HG03108 (cell line): ENCODE measurements around the gene VRK3.

Experiments used
- ATAC-seq: cut with Tn5 transposase; IDR thresholded peaks from one replicate; pipeline ENCODE4 v1.9.1; 2021; ENCODE audit warnings: moderate library complexity; ENCODE audit not compliant: unreplicated experiment

The VRK3 gene

DNA sequence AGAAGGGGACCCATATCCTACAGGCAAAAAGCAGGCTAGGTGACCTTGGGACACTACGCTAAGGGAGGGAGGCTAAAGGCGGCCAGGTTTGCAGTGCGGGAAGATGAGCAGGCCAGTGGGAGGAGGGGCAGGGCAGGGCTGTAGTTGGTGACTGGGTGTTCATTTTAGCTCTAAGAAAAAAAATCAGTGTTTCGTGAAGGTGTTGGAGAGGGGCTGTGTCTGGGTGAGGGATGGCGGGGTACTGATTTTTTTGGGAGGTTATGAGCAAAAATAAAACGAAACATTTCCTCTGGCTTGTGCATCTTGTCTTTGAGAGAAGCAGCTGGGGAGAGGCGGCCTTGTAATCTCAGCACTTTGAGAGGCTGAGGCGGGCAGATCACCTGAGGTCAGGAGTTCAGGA, 91.5 kb downstream of the VRK3 start:
- ATAC-seq, result no peak

DNA sequence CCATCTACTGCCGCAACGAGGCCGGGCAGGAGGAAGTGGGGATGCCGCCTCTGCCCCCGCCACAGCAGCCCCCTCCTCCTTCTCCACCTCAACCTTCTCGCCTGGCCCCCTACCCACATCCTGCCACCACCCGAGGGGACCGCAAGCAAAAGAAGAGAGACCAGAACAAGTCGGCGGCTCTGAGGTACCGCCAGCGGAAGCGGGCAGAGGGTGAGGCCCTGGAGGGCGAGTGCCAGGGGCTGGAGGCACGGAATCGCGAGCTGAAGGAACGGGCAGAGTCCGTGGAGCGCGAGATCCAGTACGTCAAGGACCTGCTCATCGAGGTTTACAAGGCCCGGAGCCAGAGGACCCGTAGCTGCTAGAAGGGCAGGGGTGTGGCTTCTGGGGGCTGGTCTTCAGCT, 92.4 kb downstream of the VRK3 start:
- ATAC-seq, result no peak

DNA sequence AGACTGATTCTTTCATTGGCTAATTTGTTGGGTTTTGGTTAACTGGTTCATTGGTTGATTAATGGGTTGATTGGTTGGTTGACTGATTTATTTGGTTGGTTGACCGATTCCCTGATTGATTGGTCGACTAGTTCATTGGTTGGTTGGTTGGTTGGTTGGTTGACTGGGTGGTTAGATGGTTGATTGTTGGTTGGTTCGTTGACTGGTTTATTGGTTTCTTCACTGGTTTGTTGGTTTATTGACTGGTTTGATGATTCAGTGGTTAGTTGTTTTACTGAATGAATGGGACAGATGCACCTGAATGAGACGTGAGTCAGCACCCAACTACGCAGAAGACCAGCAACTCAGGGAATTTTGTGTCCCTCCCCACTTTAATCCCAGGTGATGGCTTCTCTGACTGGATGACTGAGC, 93.1 kb downstream of the VRK3 start:
- no peak for ATAC-seq

DNA sequence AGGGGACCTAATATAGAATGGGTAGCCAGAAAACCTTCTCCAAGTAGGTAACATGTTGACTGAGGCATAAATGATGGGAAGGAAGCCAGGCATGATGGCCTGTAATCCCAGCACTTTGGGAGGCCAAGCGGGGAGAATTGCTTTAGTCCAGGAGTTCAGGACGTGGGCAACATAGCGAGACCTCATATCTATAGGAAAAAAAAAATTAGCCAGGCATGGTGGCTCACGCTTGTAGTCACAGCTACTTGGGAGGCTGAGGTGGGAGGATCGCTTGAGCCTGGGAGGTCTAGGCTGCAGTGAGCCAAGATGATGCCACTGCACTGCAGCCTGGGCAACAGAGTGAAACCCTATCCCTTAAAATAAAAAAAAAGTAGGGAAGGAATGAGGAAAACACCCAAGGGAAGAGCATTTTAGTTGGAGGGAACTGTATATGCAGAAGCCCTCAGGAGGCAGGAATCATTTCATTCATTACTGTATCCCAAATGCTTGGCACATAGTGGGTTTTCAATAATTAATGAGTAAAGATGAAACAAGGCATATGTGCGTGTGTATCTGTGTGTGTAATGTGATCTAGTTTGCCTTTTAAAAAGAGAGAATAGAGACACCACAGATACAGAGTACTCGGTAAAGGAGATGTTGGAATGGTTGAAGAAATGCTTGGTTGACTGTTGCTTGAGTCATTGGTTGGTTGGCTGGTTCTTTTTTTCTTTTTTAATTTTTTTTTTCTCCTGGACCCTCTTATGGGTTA, 93.7 kb downstream of the VRK3 start:
- no peak for ATAC-seq

DNA sequence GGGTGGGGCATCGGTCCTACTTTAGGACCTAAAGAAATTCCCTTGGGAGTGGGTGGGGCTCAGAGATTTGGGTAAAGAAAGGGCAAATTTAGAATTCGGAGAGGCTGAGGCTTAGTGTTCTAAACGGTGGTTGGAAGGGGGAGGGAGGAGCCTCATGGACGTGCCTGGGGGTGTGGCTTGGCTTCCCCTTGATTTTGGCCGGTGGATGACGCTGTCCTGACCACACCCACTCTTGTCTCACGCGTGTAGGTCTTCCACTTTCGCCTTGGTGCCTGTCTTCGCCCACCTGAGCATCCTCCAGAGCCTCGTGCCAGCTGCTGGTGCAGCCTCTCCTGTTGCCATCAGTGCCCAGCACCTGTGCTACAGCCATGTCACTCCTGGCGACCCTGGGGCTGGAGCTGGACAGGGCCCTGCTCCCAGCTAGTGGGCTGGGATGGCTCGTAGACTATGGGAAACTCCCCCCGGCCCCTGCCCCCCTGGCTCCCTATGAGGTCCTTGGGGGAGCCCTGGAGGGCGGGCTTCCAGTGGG, 94.6 kb downstream of the VRK3 start:
- no peak for ATAC-seq

DNA sequence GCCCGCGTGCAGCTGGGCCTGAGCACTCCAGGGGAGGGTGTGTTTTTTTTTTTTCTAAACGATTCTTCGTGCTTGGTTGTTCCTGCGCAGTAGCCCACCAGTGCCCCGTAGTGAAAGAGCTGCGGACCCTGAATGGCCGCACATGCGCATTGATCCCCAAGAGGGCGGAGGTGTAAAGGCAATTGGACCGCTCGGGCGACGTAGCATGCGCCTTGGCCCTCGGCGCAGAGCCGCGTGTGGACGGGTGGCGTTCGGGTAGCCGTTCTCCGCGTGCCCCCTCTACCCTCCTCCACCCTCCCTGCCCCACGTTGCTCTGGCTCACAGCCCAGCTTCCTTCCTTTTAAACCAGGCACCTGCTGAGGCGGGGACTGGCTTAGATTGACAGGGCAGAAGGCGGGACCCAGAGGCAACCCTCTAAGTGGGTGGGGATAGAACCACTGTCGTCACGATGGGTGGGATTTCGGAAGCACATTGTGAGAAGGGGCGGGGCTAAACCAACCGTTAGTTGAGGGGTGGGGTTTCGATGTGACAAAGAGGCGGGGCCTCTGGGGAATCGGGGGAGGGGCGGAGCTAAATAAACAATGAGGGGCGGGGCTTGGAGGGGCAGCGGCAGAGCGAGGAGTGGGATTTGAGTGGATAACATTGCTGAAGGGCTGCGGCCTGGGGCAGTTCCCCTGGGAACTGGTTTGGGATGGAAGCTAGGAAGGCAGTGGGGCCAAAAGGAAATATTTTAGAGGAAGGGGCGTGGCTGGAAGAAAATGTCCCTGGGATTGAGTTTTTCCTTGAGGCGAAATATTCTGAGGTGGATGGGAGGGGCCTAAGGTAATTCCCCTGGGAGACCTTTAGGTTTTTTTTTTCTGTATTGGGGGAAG, 95.3 kb downstream of the VRK3 start:
- ATAC-seq, result peak; percentile 56

DNA sequence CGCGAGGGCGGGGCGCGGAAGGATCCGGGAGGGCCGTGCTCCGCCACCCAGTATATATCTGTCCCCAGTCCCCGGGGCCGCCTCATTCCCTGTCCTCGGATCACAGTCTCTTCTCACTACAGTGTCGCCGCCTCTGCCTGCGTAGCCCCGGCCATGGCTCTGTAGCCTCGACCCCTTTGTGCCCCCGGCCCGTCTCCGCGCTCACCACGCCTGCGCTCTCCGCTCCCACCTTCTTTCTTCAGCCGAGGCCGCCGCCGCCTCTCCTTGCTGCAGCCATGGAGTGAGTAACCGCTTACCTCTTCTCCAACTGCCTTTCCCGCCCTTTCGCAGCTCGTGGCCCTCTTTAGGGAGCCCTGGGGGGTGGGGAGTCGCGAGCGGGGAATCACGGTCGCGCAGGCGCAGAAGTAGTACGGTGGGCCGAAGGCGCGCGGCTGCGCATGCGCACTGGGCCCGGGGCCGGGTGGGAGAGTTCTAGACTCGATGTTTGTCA, 96.0 kb downstream of the VRK3 start, which contains the start of the genes ATF5 and NUP62:
TSS of gene ATF5 (plus strand) at position 85 of the 490 bp plus-strand sequence. CDS start 1,646 bp downstream, outside the sequence.
TSS of gene NUP62 (minus strand) at position 384 of the 490 bp plus-strand sequence. CDS start 19,697 bp downstream, outside the sequence.
- peak; percentile 35 for ATAC-seq

DNA sequence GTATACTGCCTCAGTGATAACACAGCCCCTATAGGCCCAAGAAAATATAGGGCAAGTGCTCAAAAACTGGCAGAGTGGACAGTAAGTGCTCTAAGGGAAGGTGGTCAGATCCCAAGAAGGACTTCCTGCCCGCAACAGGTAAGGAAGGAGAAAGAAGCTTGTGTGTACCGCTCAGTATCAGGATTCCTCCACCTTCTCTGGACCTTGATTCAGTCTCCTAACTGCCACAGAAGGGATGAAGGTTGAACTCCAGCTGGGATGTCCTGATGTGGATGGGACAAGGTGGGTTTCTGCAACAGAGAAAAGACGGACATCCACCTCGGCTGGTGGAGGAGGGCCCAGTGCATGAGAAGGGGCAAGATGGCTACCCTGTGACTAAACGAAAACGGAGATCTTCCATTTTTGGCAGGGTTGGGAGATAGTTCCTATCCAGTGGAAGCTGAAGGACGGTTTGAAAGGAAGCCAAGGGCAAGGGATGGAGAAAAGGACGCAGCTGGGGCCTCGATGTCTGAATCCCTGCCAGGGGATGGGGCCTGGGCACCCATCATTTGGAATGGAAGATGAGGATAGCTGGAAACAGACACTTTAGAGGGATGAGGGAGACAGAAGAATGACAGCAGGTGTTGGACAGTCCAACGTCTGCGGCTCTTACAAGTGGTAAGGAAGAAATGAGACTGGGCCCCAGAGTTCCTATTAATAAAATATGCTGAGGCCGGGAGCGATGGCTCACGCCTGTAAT, 97.5 kb downstream of the VRK3 start:
- ATAC-seq, result no peak

DNA sequence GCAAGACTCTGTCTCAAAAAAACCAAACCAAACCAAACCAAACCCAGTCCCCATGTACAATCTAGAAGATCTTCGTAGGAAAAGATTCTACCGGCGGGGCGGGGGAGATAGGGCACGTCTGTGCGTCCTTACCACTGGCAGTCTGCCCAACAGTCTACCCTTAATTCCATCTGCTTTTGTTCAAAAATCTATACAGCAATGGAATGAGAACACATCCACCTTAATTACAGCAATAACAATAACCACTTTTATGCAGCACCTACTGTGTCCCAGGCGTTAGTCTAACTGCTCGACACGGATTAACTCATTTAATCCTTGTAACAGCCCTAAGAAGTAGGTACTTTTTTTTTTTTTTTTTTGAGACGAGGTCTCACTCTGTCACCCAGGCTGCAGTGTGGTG, 98.7 kb downstream of the VRK3 start:
- no peak for ATAC-seq
